Left lobe of liver (tissue), 2 donors: ENCODE data around the gene FGF1. TPM values are rescaled to one million over a fixed set of nuclear protein-coding genes. Genes with fewer than 3 reads are reported as not detected.

Experiments used
- ATAC-seq: fragments of 200-7000 bp; cut with Tn5 transposase; one replicate; pipeline ENCODE4 v1.9.1; 2020; ENCODE audit warnings: mild to moderate bottlenecking, moderate library complexity
- DNase-seq: peaks from one replicate; pipeline ENCODE4 v3.0.0-alpha.2; 2020; ENCODE audit warnings: low spot score
- total RNA-seq: library from RNA; stranded (reverse); gene quantifications from one replicate; pipeline ENCODE4 v1.2.1, GENCODE V29; 2021
- donor health status: DM: no; HTN: no; CAD: no; lungs with moderate emphysema.
- donor health status: DM: no; HTN: yes; CAD: no.

Gene FGF1
- total RNA-seq, 1 donor from 2014 or later, result 0.25 TPM

DNA sequence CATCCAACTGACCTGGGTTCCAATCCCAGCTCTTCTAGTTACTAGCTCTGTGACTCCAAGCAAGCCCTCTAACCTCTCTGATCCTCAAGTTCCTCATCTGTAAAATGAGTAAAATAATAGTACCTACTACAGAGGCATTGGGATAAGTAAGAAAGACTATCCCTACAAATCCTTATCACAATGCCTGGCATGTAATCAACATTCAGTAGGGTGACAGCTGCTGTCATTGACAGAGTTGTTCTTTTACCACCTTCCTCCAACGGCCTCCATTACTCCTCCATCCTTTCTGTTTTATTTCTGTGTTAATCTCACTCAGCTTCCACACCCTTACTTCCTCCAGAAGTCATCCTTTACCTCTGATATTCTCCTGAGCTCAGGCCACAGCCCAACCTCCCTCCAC is 40.4 kb downstream of the FGF1 start:
- no peak for DNase-seq
- ATAC-seq, result no peak

DNA sequence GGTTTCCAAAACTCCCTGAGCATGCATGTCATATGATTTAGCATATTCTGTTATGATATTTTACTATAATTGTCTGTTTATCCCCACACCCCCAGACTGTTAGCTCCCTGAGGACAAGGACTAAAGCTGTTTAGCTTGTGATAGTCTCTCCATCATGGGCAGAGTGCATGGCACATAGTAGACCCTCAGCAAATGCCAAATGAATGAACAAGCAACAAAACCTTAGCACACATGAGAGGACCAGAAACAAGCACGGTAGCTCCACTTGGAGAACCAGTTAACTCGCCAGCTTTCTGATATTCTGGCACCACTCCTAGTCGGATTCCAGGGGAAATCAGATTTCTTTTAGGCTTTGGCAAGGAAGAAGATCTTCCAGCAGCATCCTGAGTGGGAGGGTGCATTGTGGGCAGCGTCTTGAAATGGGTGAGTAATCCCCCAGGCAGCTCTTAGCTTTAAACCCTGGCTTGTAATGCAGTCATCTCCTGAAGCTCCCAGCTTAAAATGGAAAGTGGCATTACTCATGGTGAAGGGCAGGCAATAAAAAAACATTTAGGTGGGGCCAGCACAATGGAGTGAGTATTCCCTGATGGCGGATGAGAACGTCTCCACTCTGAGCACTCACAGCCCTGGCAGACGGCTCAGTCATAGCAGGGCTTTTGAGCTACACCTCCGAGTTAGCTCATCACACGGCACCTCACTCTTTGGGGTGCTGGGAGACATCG is 41.1 kb downstream of the FGF1 start:
- DNase-seq (no peak), ATAC-seq (no peak)

DNA sequence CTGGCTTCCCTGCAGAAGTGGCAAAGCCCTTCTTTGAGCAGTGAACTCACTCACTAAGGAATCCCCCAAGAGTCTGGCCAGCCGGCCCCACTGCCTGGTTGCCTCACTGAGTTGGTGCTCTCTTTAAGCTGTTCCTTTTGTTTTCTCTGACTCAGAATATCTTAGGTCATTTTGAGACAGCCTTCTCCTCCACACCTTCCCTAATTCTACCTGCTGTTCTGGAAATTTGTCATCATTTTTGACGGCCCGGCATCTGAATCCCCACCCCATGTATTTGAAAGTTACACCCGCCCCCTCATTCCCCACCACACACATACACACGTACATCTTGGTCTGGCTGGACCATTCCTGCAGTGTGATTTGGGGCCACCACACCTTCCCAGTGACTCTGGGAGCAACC is 41.8 kb downstream of the FGF1 start:
- ATAC-seq, result no peak
- DNase-seq, result no peak

DNA sequence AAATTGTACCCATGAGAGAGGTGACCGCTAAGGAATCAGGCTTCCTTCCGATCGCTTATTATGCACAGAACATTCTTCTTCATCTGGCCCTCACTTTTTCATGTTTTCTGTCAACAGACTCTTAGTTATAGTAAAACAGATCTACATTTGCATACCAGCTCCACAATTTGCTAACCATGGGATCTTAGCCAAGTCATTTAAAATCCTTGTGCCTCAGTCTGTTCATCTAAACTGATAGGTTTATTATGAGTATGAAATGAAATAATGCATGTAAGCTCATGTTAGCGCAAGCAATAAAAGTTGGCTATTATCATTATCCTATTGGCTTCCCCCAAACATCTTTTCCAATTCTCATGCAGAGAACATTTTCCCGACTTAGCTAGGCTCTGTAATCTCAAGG is 42.3 kb downstream of the FGF1 start:
- ATAC-seq (no peak), DNase-seq (no peak)

DNA sequence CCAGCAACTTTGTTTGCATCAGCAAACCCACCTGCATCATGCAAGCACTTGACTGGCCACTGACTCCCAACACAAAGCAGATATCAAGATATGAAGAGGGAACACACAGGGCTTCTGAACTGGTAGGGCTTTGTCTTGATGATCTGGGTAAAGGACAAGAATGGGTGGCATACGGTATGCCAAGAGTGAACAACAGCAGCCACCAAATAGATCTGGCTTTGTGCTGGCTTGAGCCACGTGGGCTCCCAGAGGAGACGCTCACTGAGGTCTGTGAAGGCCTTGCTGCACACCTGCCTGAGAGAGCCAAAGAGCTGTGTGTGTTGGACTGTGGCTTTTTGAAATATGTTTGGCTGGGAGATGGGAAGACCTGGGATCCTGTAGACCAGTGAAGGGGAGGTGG is 43.5 kb downstream of the FGF1 start:
- ATAC-seq, result no peak
- DNase-seq, result no peak

DNA sequence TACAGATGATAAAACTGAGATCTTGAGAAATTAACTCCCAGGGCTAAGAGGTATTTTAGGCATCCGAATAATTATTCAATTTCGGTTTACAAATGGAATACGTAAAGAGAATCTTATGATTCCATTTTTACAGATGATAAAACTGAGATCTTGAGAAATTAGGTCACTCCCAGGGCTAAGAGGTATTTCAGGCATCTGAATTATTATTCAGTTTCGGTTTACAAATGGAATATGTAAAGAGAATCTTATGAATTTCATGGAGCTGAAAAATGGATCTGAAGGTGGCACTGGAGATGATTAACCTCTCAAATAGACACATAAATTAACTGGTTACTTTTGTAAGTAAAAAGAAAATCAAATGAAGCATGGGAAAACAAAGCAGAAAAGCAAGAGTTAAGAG is 44.2 kb downstream of the FGF1 start:
- no peak for ATAC-seq
- DNase-seq, result no peak

DNA sequence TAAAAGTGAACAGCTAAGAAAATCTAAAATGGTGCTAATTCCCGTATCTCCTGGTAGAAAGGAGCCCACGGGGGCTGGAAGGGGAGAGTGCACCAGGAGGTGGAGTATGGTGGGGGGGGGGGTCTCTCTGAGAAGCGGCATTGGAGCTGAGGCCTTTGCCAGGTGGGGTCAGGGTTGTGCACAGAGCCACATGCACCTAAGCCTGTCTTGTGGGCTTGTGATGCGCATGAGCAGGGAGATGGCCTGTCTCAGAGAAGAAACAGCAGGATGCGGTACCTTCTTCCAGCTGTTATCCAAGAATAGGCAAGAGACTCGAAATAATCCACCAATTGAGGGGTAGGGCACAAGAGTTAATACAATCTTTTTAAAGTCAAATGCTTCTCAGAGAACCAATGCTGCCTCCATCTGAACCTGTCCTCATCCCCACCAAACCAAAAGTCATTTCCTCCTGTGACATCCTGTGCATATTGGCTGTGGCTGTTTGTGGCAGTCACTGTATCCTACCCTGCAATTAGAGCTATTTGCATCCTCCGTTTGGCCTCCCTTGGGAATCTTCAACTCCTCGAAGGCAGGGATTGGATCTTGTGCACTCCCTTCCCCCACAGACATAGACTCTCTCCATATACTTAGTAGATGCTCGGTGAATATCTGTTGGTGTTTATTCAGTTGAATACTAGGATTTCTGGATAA is 45.4 kb downstream of the FGF1 start:
- DNase-seq (no peak), ATAC-seq (no peak)

DNA sequence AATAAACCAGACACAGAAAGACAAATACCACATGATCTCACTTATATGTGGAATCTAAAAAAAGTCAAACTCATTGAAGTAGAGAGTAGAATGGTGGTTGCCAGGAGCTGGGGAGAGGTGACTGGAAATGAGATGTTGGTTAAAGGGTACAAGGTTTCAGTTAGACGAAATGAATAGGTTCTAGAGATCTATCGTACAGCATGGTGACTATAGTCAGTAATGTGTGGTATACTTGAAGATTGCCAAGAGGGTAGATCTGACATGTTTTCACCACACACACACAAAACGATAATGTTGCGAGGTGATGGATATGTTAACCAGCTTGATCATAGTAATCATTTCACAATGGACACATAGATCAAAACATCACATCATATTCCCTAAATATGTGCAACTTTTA is 46.4 kb downstream of the FGF1 start:
- ATAC-seq (no peak), DNase-seq (no peak)

DNA sequence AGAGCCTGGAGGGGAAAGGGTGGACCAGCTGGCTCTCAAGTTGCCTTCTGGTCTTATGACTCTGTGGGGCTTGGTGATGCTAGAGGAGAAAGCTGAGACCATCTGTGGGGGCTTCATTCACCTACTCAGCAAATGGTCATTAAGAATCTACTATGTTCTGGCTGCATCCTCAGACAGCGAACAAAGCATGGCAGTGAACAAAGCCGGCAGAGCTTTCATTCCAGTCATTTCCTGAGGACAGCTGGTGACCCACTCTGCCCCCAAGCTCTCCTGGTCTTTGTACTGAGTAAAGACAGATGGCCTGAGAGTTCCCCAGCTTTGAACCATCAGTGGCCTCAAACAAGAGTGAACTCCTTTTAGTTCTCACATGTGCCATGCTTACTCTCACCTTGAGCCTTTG is 48.0 kb downstream of the FGF1 start:
- no peak for ATAC-seq
- DNase-seq, result no peak

DNA sequence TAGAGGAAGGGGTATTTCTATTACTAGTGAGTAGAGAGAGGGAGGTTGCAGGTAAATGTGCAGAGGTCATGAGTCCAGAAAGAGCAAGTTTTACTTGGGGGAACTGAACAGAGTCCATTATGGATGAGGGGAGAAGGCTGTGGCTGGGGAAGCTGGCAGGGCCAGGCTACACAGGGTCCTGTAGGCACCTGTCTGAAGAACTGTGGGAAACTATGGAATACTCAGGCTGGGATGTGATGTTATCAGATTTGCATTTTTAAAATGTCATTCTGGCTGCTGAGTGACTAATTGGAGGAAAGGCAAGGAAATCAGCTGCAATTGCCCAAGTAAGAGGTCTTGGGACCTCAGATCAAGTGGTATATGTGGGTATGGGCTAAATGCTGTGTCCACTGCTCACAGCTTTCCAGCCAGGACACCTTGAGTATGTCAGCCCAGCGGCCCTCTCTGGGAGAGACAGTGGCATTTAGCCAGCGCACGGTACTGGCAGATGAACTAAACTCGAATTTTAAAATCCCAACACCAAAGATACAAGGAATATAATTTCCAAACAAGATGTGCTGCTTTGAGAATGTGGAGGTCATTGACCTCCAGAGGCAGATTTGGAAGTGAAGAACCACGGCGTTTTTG is 49.1 kb downstream of the FGF1 start:
- DNase-seq (no peak), ATAC-seq (no peak)

DNA sequence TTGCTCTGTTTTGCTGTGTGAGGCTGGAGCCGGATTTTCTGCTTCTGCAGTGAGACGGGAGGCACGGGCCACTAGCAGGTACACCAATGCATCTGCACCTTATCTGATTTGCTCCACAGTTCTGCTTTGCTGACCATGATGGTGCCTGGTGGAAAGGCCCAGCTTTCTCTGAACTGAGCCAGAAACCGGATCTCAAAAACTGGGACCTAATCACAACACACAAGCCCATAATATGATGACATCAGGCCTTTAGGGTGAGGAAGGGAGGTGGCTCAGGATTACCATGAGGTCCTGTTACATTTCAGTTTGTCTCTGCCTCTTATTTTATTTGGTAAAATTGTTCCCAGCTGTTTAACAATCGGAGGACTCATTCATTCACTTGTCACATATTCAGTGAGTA is 49.8 kb downstream of the FGF1 start:
- ATAC-seq, result no peak
- DNase-seq, result no peak

DNA sequence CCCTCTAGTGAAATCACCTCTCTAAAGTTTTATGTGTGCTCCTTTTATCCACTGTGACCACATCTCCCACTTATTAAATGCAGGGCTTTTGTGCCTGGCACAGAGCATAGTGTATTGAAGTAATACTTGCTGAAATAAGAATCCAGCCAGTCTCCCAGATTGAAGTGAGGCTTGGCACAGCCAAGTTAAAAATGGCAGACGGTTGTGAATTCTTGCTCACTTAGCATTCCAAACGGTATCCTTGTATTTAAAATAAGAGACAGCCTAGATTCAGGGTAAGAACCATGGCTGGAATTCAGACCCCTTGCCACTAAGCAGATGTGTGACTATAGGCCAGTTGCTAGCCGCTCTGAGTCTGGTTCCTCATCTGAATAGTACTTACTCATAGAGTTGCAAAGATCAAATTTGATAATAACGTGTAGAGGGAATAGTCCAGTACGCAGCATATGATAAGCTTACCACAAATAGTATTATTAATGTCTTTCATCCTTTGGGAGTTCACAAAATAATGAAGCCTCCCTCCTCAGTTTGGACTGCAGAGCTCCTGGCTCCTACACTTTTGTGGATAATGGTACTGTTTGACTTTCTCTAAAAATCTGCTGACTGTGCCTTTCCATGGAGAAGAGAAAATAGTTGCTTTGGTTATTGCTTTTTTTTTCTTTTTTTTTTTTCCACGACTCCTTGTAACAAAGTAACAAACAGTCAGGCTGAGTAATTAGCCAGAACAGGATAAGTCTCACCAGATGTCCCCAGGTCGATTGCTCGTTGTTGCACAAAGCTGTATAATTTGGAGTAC is 51.5 kb downstream of the FGF1 start:
- ATAC-seq, result no peak

DNA sequence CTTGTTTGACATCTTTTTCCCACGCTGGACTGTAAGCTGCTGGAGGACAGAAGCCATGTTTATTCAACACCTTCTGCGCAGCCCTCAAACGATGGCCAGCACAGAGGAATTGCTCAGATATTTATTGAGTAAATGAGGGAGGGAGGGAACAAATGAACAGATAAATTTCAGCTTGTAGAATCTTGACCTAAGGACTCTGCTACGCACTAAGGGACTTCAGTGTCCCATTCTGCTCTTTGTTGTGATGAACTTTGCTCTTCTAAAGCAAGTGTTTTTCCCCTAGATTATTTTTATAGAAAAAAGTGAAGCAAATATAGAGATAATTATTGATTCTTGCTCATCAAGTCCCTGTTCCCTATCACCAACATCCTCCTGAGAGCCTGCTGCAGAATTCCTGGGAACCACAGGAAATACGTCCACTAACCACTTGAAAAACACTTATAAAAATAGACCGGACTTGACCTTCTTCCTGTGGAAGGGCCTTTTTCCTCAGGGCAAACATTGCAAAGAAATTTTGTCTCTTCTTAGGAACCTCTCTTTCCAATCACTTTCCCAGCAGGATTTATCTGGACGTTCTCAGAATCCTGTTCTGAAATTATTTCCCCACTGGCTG is 54.9 kb downstream of the FGF1 start:
- DNase-seq, result no peak
- ATAC-seq, result peak; percentile 35

More for the DNA sequence above, 51.5 kb downstream of the FGF1 start:
- DNase-seq, result no peak

DNA sequence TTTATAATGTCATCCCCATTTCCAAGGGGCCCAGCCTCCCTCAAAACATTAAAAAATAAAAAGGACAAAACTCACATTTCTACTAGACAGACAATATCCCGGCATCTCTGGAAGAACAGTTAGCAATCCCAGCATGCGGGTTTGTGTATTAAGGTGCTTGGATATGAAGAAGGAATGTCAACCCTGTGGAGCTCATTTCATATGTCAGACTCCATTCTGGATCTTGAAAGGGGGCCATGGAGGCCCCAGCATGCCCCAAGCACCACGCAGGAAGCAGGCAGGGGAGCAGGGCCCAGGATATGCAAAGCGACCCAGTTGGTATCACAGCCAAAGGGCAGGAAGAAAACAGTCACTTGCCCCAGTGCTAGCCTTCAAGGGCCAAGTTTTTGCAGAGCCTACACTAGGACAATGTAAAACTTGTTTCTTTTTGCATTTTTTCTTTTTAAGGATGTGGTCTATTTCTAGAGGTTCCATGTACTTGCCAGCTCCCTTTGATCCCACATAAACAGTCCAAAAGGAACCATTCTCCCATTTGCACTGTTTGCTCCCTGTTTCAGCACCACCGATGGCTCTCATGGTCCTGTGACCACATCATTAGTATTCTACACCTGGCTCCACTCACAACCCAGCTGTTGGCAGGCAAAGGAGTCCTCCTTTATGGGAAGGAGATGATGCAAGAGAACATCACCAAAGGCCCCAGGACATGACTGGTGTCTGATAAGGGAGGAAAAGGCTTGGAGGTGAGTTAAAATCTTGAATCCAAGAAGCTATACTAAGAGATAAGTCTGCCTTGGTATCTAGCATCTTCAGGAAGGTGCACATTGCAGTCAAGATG is 58.3 kb downstream of the FGF1 start:
- ATAC-seq (no peak), DNase-seq (no peak)

DNA sequence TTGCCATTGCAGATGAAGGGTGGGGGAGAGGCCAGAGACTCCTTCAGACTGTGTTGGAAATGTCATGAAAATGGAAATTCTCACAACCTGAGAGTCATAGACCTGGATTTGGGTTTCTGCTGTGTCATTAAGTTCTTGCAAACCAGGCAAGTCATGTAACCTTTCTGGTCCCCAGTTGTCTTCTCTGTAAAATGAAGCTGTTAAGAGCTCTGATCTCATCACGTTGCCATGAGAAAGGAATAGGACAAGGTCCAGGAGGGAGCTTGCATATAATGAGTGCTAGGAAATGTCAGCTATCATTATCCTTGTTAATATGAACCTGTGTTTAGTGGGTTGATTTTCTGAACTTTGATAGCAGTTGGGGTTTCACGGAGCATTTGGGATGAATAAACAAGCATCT is 59.1 kb downstream of the FGF1 start:
- ATAC-seq, result no peak
- DNase-seq, result no peak

DNA sequence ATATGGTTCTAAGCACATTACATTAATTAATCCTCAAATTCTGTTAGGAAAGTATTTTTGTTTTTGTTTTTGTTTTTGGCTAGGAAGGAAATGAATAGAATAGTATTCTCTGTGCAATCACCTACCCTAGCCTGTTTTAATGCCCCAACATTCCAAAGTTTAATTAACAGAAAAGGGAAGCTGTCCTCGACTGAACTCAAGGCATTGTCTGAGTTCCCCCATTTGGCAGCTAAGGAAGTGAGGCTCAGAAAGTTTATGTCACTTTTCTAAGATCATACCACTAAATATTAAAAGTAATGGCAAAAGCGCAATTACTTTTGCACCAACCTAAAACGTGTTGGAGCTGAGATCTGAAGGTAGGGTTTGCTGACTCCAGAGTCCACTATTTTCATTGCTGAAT is 59.8 kb downstream of the FGF1 start:
- ATAC-seq, result no peak
- DNase-seq, result no peak

DNA sequence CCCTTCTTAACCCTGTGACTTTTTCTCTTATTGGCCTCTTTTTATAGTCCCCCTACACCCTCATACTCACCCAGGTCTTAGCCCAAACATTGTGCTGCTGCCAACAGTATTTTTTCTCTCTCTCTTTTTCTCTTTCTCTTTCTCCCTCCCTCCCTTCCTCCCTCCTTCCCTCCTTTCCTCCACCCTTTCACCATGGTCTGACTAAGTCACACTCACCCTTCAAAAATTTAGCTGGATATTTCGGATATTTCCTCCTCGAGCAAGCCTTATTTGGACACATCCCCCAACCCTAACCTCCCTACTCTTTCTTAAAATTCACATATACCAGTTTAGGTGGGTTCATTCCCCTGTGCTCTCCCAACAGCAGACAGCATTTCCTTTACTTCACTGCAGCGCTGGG is 64.7 kb downstream of the FGF1 start:
- no peak for DNase-seq
- ATAC-seq, result no peak

DNA sequence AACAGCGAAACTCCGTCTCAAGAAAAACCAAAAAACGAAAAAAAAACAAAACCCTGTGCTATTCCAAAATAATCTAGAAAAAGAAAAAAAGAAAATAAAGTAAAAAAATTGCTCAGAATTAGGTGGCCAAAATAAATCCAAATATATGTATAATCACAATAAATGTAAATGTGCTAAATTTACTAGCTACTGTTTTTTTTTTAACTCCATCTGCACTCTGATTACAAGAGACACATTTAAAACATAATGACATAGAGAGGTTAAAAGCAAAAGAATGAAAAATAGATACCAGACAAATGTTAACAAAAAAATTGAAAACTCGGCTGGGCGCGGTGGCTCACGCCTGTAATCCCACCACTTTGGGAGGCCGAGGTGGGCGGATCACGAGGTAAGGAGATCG is 66.1 kb downstream of the FGF1 start:
- no peak for ATAC-seq
- no peak for DNase-seq

DNA sequence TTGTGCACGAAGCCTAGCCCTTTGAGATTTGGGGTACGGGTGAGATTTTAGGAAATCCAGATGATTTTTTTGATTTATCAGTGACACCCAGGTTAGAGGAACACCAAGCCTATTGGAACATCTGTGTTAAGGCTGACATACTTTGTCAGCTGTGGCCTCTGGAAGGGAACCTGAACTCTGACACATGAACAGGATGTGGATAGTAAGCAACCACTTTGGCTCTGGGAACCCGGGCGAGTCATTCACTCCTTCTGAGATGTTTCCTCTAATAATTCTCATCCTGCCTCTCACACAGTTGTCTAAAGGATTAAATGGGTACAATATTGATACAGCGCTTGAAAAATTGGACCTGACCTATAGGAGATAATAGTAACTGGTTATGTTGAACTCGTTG is 67.8 kb downstream of the FGF1 start:
- no peak for DNase-seq

DNA sequence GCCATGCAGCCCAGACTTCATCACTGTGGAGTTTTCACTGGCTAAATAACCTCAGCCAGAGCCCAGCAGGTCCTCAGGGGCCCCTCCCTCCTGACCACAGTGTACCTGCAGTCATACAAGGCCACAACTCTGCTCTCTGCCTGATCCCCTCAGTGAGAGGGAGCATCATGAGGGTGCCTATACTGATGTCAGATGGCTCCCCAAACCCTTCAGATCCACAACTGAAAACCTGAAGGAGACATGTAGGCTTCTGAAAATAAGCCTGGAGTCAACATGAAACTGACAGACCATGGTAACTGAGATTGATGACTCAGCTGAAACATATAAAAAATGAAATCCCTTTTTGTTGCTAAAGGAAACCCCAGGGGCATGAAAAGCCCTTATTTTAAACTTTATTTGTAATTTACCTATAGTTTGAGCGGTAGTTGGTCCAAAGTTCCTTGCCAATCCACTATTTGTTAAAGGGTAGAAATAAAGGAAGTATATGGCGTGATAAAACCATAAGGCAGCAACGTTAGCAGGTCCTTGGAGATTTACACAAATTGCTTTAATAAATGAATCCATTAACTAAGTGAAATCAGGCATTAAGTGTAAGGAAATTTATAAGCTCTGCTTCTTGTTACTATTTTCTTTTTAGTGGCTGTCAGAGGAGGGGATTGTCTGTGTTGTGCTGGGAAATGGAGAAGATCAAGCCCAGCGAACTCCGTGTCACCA is 68.3 kb downstream of the FGF1 start:
- ATAC-seq, result no peak

More for the DNA sequence above, 67.8 kb downstream of the FGF1 start:
- no peak for ATAC-seq

More for the DNA sequence above, 68.3 kb downstream of the FGF1 start:
- no peak for DNase-seq
